Measurements from ENCODE around the gene NRP2. TPM values are rescaled to one million over a fixed set of nuclear protein-coding genes. Genes with fewer than 3 reads are reported as not detected.

The NRP2 gene
- total and polyA plus RNA-seq, 10 donors: 3.1 to 49.9 (median 26.2) TPM

GRCh38 chr2:205689820-205690219 lies 7.5 kb downstream of the NRP2 start:
- 85 to 97% (median 93%) methylated on average over 9 of the region's 9 CpGs for WGBS, 5 donors
- Histone ChIP-seq H3K9me3 (no peaks in the 10 kb centered on the region), H3K27me3 (replicated peaks in 1 of 7) (peaks cover 0 to 29% (median 13%) of the 10 kb centered on the region in 7 donors), H3K4me3 (no peak overlapping the region), H3K27ac (no peak overlapping the region), H3K4me1 (peaks cover 4 to 43% (median 24%) of the 10 kb centered on the region in 6 donors), H3K36me3 (no peaks in the 10 kb centered on the region)
- intact Hi-C loops (cut with DNase I; ENCODE audit: low total_unique reads): loop anchor here (10.0 kb wide), 1 partner anchor 1425 kb away; no protein-coding TSS in a partner anchor
- no peak for DNase-seq
- TF ChIP-seq POLR2AphosphoS5 (IDR thresholded peaks at IDR 0.05) (no peak), CTCF (IDR thresholded peaks at IDR 0.05 in 8 of 11, conservative IDR thresholded peaks at IDR 0.05 in 3 of 11) (no peak), POLR2A (IDR thresholded peaks at IDR 0.05) (no peak)

GRCh38 chr2:205692104-205692503 lies 9.8 kb downstream of the NRP2 start:
- Histone ChIP-seq H3K9me3 (no peaks in the 10 kb centered on the region), H3K27me3 (replicated peaks in 1 of 7) (peaks cover 0 to 6% (median 0%) of the 10 kb centered on the region in 7 donors), H3K27ac (peak overlapping the region in 1 of 8 donors; percentile 14), H3K36me3 (no peaks in the 10 kb centered on the region), H3K4me1 (peaks cover 0 to 20% (median 9%) of the 10 kb centered on the region in 6 donors), H3K4me3 (no peak overlapping the region)
- no peak for TF ChIP-seq CTCF (IDR thresholded peaks at IDR 0.05 in 8 of 11, conservative IDR thresholded peaks at IDR 0.05 in 3 of 11)
- no peak for TF ChIP-seq POLR2A (IDR thresholded peaks at IDR 0.05)
- TF ChIP-seq POLR2AphosphoS5 (IDR thresholded peaks at IDR 0.05): no peak
- no peak for DNase-seq
- intact Hi-C loops (cut with DNase I; ENCODE audit: low total_unique reads): no loop called here
- WGBS, 5 donors: 78 to 89% (median 80%) methylated on average over 3 of the region's 3 CpGs

- WGBS, 5 donors: 84 to 98% (median 92%) methylated on average over 2 of the region's 2 CpGs
- no peak for TF ChIP-seq CTCF (IDR thresholded peaks at IDR 0.05 in 8 of 11, conservative IDR thresholded peaks at IDR 0.05 in 3 of 11)
- TF ChIP-seq POLR2AphosphoS5 (IDR thresholded peaks at IDR 0.05): no peak
- TF ChIP-seq POLR2A (IDR thresholded peaks at IDR 0.05): no peak
- Histone ChIP-seq H3K4me1 (peaks cover 1 to 16% (median 2%) of the 10 kb centered on the region in 6 donors), H3K9me3 (no peaks in the 10 kb centered on the region), H3K27ac (no peak overlapping the region), H3K4me3 (no peak overlapping the region), H3K36me3 (no peaks in the 10 kb centered on the region), H3K27me3 (replicated peaks in 1 of 7) (no peaks in the 10 kb centered on the region)
- no peak for DNase-seq
- intact Hi-C loops (cut with DNase I; ENCODE audit: low total_unique reads): no loop called here
Measured at GRCh38 chr2:205694256-205694655, 12.0 kb downstream of the NRP2 start.

- intact Hi-C loops (cut with DNase I; ENCODE audit: low total_unique reads): no loop called here
- Histone ChIP-seq H3K27ac (no peak overlapping the region), H3K4me1 (peaks cover 12 to 29% (median 15%) of the 10 kb centered on the region in 6 donors)
Measured at GRCh38 chr2:205695460-205695991, 13.2 kb downstream of the NRP2 start.

More at GRCh38 chr2:205695460-205695991, 13.2 kb downstream of the NRP2 start:
- 50 to 79% (median 68%) methylated on average over 3 of the region's 3 CpGs for WGBS, 5 donors
- no peaks in the 10 kb centered on the region for H3K36me3 ChIP-seq
- DNase-seq: no peak
- no peak overlapping the region for H3K4me3 ChIP-seq
- no peak for TF ChIP-seq POLR2A (IDR thresholded peaks at IDR 0.05)
- no peak for TF ChIP-seq CTCF (IDR thresholded peaks at IDR 0.05 in 8 of 11, conservative IDR thresholded peaks at IDR 0.05 in 3 of 11)
- TF ChIP-seq POLR2AphosphoS5 (IDR thresholded peaks at IDR 0.05): no peak
- no peaks in the 10 kb centered on the region for H3K9me3 ChIP-seq
- no peaks in the 10 kb centered on the region for H3K27me3 ChIP-seq (replicated peaks in 1 of 7)
